Neutrophil (primary cell): ENCODE measurements around the gene KCTD21.

ENCODE experiments used
- H3K27ac ChIP-seq: fragments of 200-600 bp; sonication (generic); 2 replicates; pipeline ENCODE4 v1.5.1; 2016; ENCODE audit warnings: mild to moderate bottlenecking, moderate library complexity
- H3K27me3 ChIP-seq: fragments of 200-600 bp; sonication (generic); 2 replicates; pipeline ENCODE4 v1.6.0; 2016; ENCODE audit warnings: mild to moderate bottlenecking
- H3K36me3 ChIP-seq: fragments of 200-600 bp; sonication (generic); 2 replicates; pipeline ENCODE4 v1.5.1; 2017
- H3K4me1 ChIP-seq, 2 experiments: fragments of 200-600 bp in 1 of 2; sonication (generic) in 1 of 2; 1 replicate in 1 of 2; 2 replicates in 1 of 2; pipeline versions ENCODE4 v1.5.1 to v1.6.1; 2013 to 2016; ENCODE audit warnings: low read depth in 1 of 2, low read length in 1 of 2, mild to moderate bottlenecking in 1 of 2, moderate library complexity in 1 of 2; ENCODE audit not compliant: control insufficient read depth in 1 of 2, insufficient read depth in 1 of 2
- H3K4me3 ChIP-seq, 2 experiments: fragments of 200-600 bp in 1 of 2; sonication (generic) in 1 of 2; 1 replicate in 1 of 2; 2 replicates in 1 of 2; pipeline ENCODE4 v1.5.1; 2013 to 2016; ENCODE audit warnings: low read depth in 1 of 2, low read length in 1 of 2, mild to moderate bottlenecking in 1 of 2, moderate library complexity in 1 of 2
- H3K9me3 ChIP-seq: fragments of 200-600 bp; sonication (generic); 2 replicates; pipeline ENCODE4 v1.5.1; 2016
- TF ChIP-seq, protein P1 (sequence below): fragments of 200-600 bp; sonication (generic); IDR thresholded peaks from 2 replicates; pipeline ENCODE4 v1.5.1; 2016; ENCODE audit warnings: antibody characterized with exemption

The KCTD21 gene

DNA sequence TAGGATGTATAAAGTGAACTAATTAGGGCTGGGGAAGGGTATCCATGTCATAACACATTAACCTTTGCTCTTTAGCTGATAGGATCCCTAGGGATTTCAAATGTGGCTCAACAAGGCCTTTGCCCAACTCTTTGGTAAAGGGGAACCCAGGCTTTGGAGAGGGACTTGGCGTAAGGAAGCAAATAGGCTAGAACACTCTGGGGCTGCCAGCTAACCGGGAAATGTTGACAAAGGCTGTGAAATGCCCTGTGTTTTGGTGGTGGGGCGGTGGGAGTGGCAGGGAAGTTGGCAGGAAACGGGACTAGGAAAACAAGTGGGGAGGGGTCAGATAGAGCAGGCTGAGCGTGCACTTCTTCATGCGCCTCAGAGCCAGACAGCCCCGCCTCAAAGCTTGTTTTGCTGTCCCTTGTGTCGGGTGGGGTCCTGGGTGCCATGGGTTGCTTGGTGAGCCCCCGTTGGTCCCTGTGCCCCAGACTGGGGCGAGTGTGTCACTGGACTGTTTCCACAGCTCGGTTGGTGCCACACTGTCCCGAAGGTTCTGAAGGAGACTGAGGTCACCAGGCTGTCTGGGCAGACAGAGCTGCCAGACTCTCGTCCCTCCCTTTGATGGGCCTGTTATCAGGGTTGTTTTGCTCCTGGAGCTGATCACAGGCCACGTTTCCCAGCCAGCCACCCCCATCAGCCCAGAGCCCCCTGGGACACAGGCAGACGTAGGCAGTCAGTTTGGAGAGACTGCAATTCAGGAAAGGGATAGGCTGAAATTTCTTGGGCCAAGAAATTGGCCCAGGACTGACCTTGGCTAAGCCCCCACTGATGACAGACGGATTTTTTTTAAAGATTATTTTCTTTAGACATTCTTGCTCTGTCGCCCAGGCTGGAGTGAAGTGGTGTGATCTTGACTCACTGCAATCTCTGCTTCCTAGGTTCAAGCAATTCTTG, 19.6 kb downstream of the KCTD21 start:
- H3K27ac ChIP-seq: no peak overlapping the region
- H3K4me3 ChIP-seq: no peak overlapping the region
- H3K27me3 ChIP-seq: no peaks in the 10 kb centered on the region
- H3K36me3 ChIP-seq: peaks cover 27% of the 10 kb centered on the region
- TF ChIP-seq, protein P1, sequence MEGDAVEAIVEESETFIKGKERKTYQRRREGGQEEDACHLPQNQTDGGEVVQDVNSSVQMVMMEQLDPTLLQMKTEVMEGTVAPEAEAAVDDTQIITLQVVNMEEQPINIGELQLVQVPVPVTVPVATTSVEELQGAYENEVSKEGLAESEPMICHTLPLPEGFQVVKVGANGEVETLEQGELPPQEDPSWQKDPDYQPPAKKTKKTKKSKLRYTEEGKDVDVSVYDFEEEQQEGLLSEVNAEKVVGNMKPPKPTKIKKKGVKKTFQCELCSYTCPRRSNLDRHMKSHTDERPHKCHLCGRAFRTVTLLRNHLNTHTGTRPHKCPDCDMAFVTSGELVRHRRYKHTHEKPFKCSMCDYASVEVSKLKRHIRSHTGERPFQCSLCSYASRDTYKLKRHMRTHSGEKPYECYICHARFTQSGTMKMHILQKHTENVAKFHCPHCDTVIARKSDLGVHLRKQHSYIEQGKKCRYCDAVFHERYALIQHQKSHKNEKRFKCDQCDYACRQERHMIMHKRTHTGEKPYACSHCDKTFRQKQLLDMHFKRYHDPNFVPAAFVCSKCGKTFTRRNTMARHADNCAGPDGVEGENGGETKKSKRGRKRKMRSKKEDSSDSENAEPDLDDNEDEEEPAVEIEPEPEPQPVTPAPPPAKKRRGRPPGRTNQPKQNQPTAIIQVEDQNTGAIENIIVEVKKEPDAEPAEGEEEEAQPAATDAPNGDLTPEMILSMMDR: no peak
- no peaks in the 10 kb centered on the region for H3K9me3 ChIP-seq
- no peaks in the 10 kb centered on the region for H3K4me1 ChIP-seq

DNA sequence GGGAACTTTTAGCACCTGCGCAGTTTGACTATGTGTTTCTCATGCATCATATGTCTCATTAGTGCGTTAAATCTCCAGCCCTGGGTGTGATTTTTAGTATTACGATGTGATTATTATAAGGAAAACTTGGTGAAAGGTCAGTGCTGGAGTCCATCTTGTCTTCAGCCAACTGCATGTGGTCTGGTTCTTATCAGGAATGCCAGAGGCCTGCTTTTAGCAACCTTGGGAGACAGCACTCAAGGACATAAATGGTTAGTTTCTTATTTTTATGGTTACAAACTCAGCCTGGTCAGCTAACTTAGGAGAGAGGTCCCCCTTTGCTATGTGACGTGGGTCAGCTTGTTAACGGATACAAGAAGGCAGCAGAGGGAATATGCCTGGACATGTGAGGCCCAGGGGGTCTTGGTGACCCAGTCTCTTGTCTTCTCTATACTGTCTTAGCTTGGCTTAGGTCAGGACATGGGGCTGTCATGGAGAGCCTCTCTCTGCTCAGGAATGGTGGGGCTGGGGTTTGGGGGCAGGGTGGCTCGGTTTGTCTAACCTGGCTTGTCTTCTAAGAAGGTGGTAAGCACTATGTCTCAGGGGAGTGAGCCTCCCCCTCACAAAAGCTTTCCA, 21.5 kb downstream of the KCTD21 start:
- Histone ChIP-seq H3K36me3 (peaks cover 10% of the 10 kb centered on the region), H3K27me3 (no peaks in the 10 kb centered on the region), H3K9me3 (no peaks in the 10 kb centered on the region), H3K4me3 (no peak overlapping the region), H3K4me1 (no peaks in the 10 kb centered on the region), H3K27ac (no peak overlapping the region)
- TF ChIP-seq, protein P1: no peak

DNA sequence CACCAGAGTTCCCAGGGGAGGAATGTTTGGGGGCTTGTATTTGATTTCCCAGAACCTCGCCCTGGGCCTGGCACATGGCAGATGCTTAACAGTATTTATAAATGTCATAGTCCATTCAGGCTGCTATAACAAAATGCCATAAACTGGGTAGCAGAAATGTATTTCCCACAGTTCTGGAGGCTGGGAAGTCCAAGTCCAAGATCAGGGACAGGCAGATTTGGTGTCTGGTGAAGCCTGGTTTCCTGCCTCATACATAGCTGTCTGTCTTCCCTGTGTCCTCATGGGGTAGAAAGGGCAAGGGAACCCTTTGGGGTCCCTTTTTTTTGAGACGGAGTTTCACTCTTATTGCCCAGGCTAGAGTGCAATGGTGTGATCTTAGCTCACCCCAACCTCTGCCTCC, 24.0 kb downstream of the KCTD21 start:
- Histone ChIP-seq H3K9me3 (no peaks in the 10 kb centered on the region), H3K4me3 (no peak overlapping the region), H3K27me3 (no peaks in the 10 kb centered on the region), H3K27ac (no peak overlapping the region), H3K4me1 (no peaks in the 10 kb centered on the region), H3K36me3 (no peaks in the 10 kb centered on the region)
- TF ChIP-seq, protein P1: no peak

DNA sequence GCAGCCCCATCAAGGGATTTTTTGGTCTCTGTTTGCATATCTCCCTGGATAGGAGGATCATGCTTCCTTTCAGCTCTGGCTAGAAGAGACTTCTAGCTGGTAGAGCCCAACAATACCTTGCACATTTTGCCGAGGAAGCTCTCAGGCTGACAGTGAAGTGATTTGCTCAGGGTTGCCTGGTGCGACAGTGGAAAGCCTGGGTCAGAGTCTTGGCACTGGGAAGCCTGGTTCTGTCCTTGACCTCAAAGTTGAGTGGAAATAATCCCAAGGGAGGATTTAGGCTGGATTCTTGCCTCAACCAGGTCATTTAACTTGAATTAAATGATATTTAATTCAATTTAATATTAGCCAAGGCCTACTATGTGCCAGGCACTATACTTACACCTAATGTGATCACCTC, 24.6 kb downstream of the KCTD21 start:
- TF ChIP-seq, protein P1: no peak
- H3K4me1 ChIP-seq: no peaks in the 10 kb centered on the region
- H3K27ac ChIP-seq: no peak overlapping the region
- H3K27me3 ChIP-seq: no peaks in the 10 kb centered on the region
- H3K36me3 ChIP-seq: no peaks in the 10 kb centered on the region
- H3K9me3 ChIP-seq: no peaks in the 10 kb centered on the region
- H3K4me3 ChIP-seq: no peak overlapping the region

DNA sequence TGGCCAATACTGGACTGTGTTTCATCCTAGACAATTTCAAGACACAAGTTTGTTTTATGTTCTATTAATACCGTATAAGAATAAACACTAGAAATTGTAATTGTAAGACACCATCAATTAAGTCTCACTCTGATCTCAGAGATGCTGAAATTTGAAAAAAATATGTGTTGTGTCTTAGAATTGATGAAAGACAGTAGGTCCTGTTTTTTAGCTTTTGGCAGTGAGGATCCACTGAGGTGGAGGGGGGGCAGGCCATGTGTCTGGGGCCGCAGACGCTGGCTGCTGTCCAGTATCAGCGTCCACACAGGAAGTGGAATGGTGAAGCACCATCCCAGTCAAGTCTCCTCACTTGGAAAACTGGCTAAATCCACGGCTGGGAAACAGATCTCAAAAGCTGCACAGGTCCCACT, 26.5 kb downstream of the KCTD21 start:
- Histone ChIP-seq H3K4me3 (no peak overlapping the region), H3K36me3 (no peaks in the 10 kb centered on the region), H3K4me1 (no peaks in the 10 kb centered on the region), H3K27me3 (no peaks in the 10 kb centered on the region), H3K9me3 (no peaks in the 10 kb centered on the region), H3K27ac (no peak overlapping the region)
- TF ChIP-seq, protein P1: no peak
